GM12878 (cell line): ENCODE measurements around the gene NEDD8.

ENCODE experiments used
- HDAC6 ChIP-seq: fragments of 200-600 bp; sonication (generic); IDR thresholded peaks from one replicate; pipeline ENCODE4 v1.8.0; 2017; ENCODE audit warnings: antibody characterized with exemption; ENCODE audit not compliant: unreplicated experiment
- POLR2A ChIP-seq: IDR thresholded peaks from 2 replicates; pipeline ENCODE4 v1.6.1; 2011; ENCODE audit warnings: low read depth, mild to moderate bottlenecking, low read length
- TAF1 ChIP-seq: IDR thresholded peaks from 2 replicates; pipeline ENCODE4 v1.6.1; 2011; ENCODE audit warnings: mild to moderate bottlenecking, low read depth, low read length, borderline replicate concordance
- TF ChIP-seq, protein P1 (sequence below): IDR thresholded peaks from 2 replicates; pipeline ENCODE4 v1.6.1; 2012; ENCODE audit warnings: low read depth, low read length, improper control_type of control experiment
- TF ChIP-seq, protein P2 (sequence below), 3 experiments: IDR thresholded peaks in 2 of 3; conservative IDR thresholded peaks in 1 of 3; 2 replicates each; pipeline ENCODE4 v1.5.1; 2011; ENCODE audit warnings: low read depth in 3 of 3, low read length in 3 of 3, mild to moderate bottlenecking in 3 of 3, control low read depth in 2 of 3, moderate library complexity in 2 of 3, inconsistent platforms in 1 of 3, mixed read lengths in 1 of 3; ENCODE audit not compliant: control insufficient read depth in 2 of 3, insufficient read depth in 1 of 3; ENCODE audit errors: extremely low read depth in 1 of 3
- TF ChIP-seq, protein P3 (sequence below): IDR thresholded peaks from 2 replicates; pipeline ENCODE4 v1.6.1; 2011; ENCODE audit warnings: mild to moderate bottlenecking, low read depth, low read length, moderate library complexity; ENCODE audit not compliant: insufficient replicate concordance

DNA sequence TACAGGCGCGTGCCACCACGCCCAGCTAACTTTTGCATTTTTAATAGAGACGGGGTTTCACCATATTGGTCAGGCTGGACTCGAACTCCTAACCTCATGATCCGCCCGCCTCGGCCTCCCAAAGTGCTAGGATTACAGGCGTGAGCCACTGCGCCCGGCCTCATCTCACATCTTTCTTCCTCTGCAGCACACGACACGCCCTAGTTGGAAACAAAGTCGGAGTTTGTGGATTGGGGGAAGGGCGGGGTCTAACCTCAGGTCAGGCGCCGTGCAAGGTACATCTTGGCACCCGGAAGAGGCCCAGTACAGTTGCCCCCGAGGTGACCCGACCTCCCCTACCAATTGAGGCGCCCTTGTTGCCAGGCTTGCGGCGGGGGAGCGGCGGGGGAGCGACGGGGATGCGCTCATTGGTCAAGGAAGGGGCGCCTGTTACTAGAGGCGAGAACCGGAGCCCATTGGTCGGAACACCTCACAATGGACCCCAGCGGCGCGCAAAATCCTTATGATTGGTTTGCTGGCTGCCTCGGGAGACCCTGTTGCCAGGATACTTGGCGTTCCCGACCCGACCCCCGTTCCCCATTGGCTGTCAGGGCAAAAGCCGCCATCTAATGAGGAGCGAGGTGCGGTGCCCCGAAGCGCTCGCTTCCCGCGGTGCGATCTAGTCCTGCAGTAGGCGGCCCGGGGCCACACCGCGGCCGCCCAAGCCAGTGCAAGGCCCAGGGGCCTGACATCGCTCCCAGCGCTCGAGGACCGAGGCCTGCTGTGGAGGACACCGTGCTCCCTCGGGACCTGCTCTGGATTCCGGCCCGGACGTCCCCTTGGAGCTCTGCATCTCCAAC lies 60.5 kb downstream of the NEDD8 start, which contains the start of gene REC8:
- TF ChIP-seq TAF1 (no peak), POLR2A (peak; percentile 76), HDAC6 (no peak)
- TF ChIP-seq, protein P1, sequence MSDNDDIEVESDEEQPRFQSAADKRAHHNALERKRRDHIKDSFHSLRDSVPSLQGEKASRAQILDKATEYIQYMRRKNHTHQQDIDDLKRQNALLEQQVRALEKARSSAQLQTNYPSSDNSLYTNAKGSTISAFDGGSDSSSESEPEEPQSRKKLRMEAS, result no peak
- TF ChIP-seq, protein P2, sequence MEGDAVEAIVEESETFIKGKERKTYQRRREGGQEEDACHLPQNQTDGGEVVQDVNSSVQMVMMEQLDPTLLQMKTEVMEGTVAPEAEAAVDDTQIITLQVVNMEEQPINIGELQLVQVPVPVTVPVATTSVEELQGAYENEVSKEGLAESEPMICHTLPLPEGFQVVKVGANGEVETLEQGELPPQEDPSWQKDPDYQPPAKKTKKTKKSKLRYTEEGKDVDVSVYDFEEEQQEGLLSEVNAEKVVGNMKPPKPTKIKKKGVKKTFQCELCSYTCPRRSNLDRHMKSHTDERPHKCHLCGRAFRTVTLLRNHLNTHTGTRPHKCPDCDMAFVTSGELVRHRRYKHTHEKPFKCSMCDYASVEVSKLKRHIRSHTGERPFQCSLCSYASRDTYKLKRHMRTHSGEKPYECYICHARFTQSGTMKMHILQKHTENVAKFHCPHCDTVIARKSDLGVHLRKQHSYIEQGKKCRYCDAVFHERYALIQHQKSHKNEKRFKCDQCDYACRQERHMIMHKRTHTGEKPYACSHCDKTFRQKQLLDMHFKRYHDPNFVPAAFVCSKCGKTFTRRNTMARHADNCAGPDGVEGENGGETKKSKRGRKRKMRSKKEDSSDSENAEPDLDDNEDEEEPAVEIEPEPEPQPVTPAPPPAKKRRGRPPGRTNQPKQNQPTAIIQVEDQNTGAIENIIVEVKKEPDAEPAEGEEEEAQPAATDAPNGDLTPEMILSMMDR (IDR thresholded peaks at IDR 0.05 in 2 of 3, conservative IDR thresholded peaks at IDR 0.05 in 1 of 3; ENCODE audit: control insufficient read depth in 2 of 3, extremely low read depth in 1 of 3, insufficient read depth in 1 of 3, low read depth in 3 of 3, low read length in 3 of 3), result no peak
- TF ChIP-seq, protein P3, sequence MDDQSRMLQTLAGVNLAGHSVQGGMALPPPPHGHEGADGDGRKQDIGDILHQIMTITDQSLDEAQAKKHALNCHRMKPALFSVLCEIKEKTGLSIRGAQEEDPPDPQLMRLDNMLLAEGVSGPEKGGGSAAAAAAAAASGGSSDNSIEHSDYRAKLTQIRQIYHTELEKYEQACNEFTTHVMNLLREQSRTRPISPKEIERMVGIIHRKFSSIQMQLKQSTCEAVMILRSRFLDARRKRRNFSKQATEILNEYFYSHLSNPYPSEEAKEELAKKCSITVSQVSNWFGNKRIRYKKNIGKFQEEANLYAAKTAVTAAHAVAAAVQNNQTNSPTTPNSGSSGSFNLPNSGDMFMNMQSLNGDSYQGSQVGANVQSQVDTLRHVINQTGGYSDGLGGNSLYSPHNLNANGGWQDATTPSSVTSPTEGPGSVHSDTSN, result peak; percentile 3
